Lower leg skin (tissue), 4 donors: ENCODE measurements around the gene GSTM2. TPM values are rescaled to one million over a fixed set of nuclear protein-coding genes. Genes with fewer than 3 reads are reported as not detected.
"Not testable (repeated sequence)": the region's sequence is repeated elsewhere in the genome, so short reads cannot be mapped to it uniquely, and the experiment has no call there.

Experiments used
- DNase-seq, 2 donors: peaks; one replicate each; pipeline ENCODE4 v3.0.0-alpha.2; 2019; ENCODE audit warnings: low spot score in 2 of 2
- H3K4me3 ChIP-seq: fragments of 200-600 bp; sonication (generic); 2 replicates; pipeline ENCODE4 v1.5.1; 2017; ENCODE audit warnings: mild to moderate bottlenecking, low read depth; ENCODE audit not compliant: poor library complexity, severe bottlenecking
- CTCF ChIP-seq, 3 donors: fragments of 450-650 bp; IDR thresholded peaks; one replicate each; pipeline ENCODE4 v1.5.1; 2016; ENCODE audit warnings: antibody characterized with exemption in 3 of 3, mild to moderate bottlenecking in 3 of 3, moderate library complexity in 2 of 3
- POLR2A ChIP-seq, 2 donors: fragments of 450-650 bp; IDR thresholded peaks; one replicate each; pipeline ENCODE4 v1.6.1; 2016 to 2017; ENCODE audit warnings: antibody characterized with exemption in 2 of 2, mild to moderate bottlenecking in 1 of 2, moderate library complexity in 1 of 2
- WGBS, 2 donors: methylation state at CpG; one replicate each; pipeline ENCODE4 v1.1.5; 2018; 5-methylcytosine and 5-hydroxymethylcytosine counted together
- intact Hi-C: fragments of 100-400 bp; cut with DNase I; formaldehyde crosslinking; loops from one replicate; pipeline ENCODE4 v1.15.0; 2023; ENCODE audit warnings: low total_unique reads
- total RNA-seq, 4 donors: library from RNA; depleted of rRNA; stranded (reverse); fragments of >200 nt; gene quantifications; one replicate each; pipeline ENCODE4 v1.1.0, GENCODE V29; 2016

GSTM2 gene
- total RNA-seq, 4 donors from 2014 or later: 48.1 to 183 (median 57.2) TPM

GRCh38 chr1:109661391-109661790, 6.5 kb upstream of the GSTM2 start:
- intact Hi-C loops: no loop called here
- TF ChIP-seq CTCF (IDR thresholded peaks at IDR 0.05) (no peak), POLR2A (IDR thresholded peaks at IDR 0.05) (no peak)
- 73 to 86% methylated on average over 2 of the region's 2 CpGs for WGBS, 2 donors
- DNase-seq: peak; percentile 2 to 39
- no peak overlapping the region for H3K4me3 ChIP-seq

GRCh38 chr1:109664671-109665070, 3.2 kb upstream of the GSTM2 start:
- whole genome bisulfite sequencing, 2 donors: 48 to 88% methylated on average over 1 of the region's 1 CpG
- intact Hi-C loops: no loop called here
- no peak for DNase-seq
- H3K4me3 ChIP-seq: no peak overlapping the region
- TF ChIP-seq POLR2A (IDR thresholded peaks at IDR 0.05) (no peak), CTCF (IDR thresholded peaks at IDR 0.05) (no peak)

- intact Hi-C loops: no loop called here
- H3K4me3 ChIP-seq: peak overlapping the region; percentile 14
- 4 to 5% methylated on average over 22 to 23 of the region's 26 CpGs for WGBS, 2 donors
- TF ChIP-seq POLR2A (IDR thresholded peaks at IDR 0.05): no peak
- no peak for TF ChIP-seq CTCF (IDR thresholded peaks at IDR 0.05)
- peak in 1 of 2 donors; percentile 85 for DNase-seq
Measured at GRCh38 chr1:109668123-109668775, 392 bp downstream of the GSTM2 start.

GRCh38 chr1:109669246-109669948, 1.5 kb downstream of the GSTM2 start:
- no peak for TF ChIP-seq POLR2A (IDR thresholded peaks at IDR 0.05)
- TF ChIP-seq CTCF (IDR thresholded peaks at IDR 0.05): no peak
- H3K4me3 ChIP-seq: no peak overlapping the region
- WGBS, 2 donors: 94 to 97% methylated on average over 21 to 22 of the region's 22 CpGs
- no peak for DNase-seq
- intact Hi-C loops: no loop called here

GRCh38 chr1:109669949-109670302, 2.1 kb downstream of the GSTM2 start:
- WGBS, 2 donors: 95 to 96% methylated on average over 4 to 5 of the region's 5 CpGs
- intact Hi-C loops: not testable (repeated sequence)

GRCh38 chr1:109671067-109671466, 3.2 kb downstream of the GSTM2 start:
- TF ChIP-seq CTCF (IDR thresholded peaks at IDR 0.05) (no peak), POLR2A (IDR thresholded peaks at IDR 0.05) (no peak)
- H3K4me3 ChIP-seq: no peak overlapping the region
- WGBS, 2 donors: 91 to 97% methylated on average over 5 of the region's 5 CpGs
- DNase-seq: no peak
- intact Hi-C loops: no loop called here

More at GRCh38 chr1:109669949-109670302, 2.1 kb downstream of the GSTM2 start:
- not testable (repeated sequence) for DNase-seq, H3K4me3 ChIP-seq

- DNase-seq, H3K4me3 ChIP-seq, intact Hi-C loops: not testable (repeated sequence)
- 90 to 91% methylated on average over 2 of the region's 2 CpGs for WGBS, 2 donors
Measured at GRCh38 chr1:109673861-109674260, 6.0 kb downstream of the GSTM2 start.

GRCh38 chr1:109676683-109677381, 9.0 kb downstream of the GSTM2 start:
- WGBS, 2 donors: 82 to 85% methylated on average over 3 of the region's 3 CpGs
- H3K4me3 ChIP-seq, intact Hi-C loops, DNase-seq: not testable (repeated sequence)
